ENCODE data around the gene KHDC1. TPM values are rescaled to one million over a fixed set of nuclear protein-coding genes. Genes with fewer than 3 reads are reported as not detected.
"Not testable (repeated sequence)": the region's sequence is repeated elsewhere in the genome, so short reads cannot be mapped to it uniquely, and the experiment has no call there.

Gene KHDC1
- total and polyA plus RNA-seq, 7 donors = 0.05 to 2.2 (median 0.57) TPM; not detected in 1

- Histone ChIP-seq H3K4me3 (peak overlapping the region; percentile 64), H3K4me1 (peaks cover 6% of the 10 kb centered on the region), H3K27ac (no peak overlapping the region), H3K27me3 (ENCODE audit: insufficient read depth in 3 of 3, low read length in 2 of 3) (peaks cover 0 to 36% (median 4%) of the 10 kb centered on the region in 3 donors), H3K9me3 (no peaks in the 10 kb centered on the region), H3K36me3 (ENCODE audit: insufficient read depth in 1 of 2, low read depth in 1 of 2) (no peaks in the 10 kb centered on the region)
- TF ChIP-seq, protein P1, sequence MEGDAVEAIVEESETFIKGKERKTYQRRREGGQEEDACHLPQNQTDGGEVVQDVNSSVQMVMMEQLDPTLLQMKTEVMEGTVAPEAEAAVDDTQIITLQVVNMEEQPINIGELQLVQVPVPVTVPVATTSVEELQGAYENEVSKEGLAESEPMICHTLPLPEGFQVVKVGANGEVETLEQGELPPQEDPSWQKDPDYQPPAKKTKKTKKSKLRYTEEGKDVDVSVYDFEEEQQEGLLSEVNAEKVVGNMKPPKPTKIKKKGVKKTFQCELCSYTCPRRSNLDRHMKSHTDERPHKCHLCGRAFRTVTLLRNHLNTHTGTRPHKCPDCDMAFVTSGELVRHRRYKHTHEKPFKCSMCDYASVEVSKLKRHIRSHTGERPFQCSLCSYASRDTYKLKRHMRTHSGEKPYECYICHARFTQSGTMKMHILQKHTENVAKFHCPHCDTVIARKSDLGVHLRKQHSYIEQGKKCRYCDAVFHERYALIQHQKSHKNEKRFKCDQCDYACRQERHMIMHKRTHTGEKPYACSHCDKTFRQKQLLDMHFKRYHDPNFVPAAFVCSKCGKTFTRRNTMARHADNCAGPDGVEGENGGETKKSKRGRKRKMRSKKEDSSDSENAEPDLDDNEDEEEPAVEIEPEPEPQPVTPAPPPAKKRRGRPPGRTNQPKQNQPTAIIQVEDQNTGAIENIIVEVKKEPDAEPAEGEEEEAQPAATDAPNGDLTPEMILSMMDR (IDR thresholded peaks at IDR 0.05) = no peak
- 84 to 87% (median 84%) methylated on average over 26 of the region's 26 CpGs for WGBS, 3 donors
- ATAC-seq (no peak), DNase-seq (no peak)
- intact Hi-C loops (cut with DNase I) = no loop called here
Measured at GRCh38 chr6:73308712-73309534, 45.9 kb upstream of the KHDC1 start.

- DNase-seq; H3K4me3 ChIP-seq; H3K4me1 ChIP-seq; H3K9me3 ChIP-seq; H3K36me3 ChIP-seq (ENCODE audit: insufficient read depth in 1 of 2, low read depth in 1 of 2); intact Hi-C loops (cut with DNase I); H3K27ac ChIP-seq; ATAC-seq: not testable (repeated sequence)
- peaks cover 0 to 31% (median 6%) of the 10 kb centered on the region in 3 donors for H3K27me3 ChIP-seq (ENCODE audit: insufficient read depth in 3 of 3, low read length in 2 of 3)
- WGBS, 3 donors = 72 to 76% (median 72%) methylated on average over 7 of the region's 7 CpGs
Measured at GRCh38 chr6:73303773-73304172, 40.8 kb upstream of the KHDC1 start.

DNA sequence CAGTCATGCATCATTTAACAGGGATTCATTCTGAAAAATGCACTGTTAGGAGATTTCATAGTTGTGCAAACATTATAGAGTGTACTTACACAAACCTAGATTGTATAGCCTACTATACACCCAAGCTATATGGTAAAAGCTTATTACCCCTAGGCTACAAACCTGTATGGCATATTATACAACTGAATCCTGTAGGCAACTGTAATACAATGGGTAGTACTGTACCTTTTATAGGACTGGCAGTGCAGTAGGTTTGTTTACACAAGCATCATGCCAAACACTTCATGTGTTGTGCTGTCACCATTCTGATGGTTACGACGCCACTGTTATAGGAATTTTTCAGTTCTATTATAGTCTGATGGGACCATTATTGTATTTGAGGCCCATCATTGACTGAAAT, 39.3 kb upstream of the KHDC1 start:
- TF ChIP-seq, protein P1 (IDR thresholded peaks at IDR 0.05) = no peak
- intact Hi-C loops (cut with DNase I) = no loop called here
- no peaks in the 10 kb centered on the region for H3K36me3 ChIP-seq (ENCODE audit: insufficient read depth in 1 of 2, low read depth in 1 of 2)
- H3K27ac ChIP-seq = no peak overlapping the region
- no peak overlapping the region for H3K4me3 ChIP-seq
- H3K27me3 ChIP-seq (ENCODE audit: insufficient read depth in 3 of 3, low read length in 2 of 3) = peaks cover 0 to 30% (median 6%) of the 10 kb centered on the region in 3 donors
- DNase-seq = no peak
- no peaks in the 10 kb centered on the region for H3K4me1 ChIP-seq
- no peak for ATAC-seq
- H3K9me3 ChIP-seq = no peaks in the 10 kb centered on the region
- 90 to 99% (median 95%) methylated on average over 2 of the region's 2 CpGs for WGBS, 3 donors

- Histone ChIP-seq H3K9me3 (no peaks in the 10 kb centered on the region), H3K4me1 (no peaks in the 10 kb centered on the region), H3K4me3 (peak overlapping the region; percentile 46), H3K27ac (no peak overlapping the region), H3K36me3 (ENCODE audit: insufficient read depth in 1 of 2, low read depth in 1 of 2) (no peaks in the 10 kb centered on the region), H3K27me3 (ENCODE audit: insufficient read depth in 3 of 3, low read length in 2 of 3) (peaks cover 0 to 23% (median 6%) of the 10 kb centered on the region in 3 donors)
- peak in 1 of 4 donors; percentile 27 for ATAC-seq
- no peak for DNase-seq
- TF ChIP-seq, protein P1 (IDR thresholded peaks at IDR 0.05) = no peak
- 29 to 36% (median 35%) methylated on average over 48 to 50 of the region's 50 CpGs for WGBS, 3 donors
- intact Hi-C loops (cut with DNase I) = no loop called here
Measured at GRCh38 chr6:73299151-73299971, 36.4 kb upstream of the KHDC1 start.

GRCh38 chr6:73293331-73293730, 30.3 kb upstream of the KHDC1 start:
- WGBS, 3 donors = 95 to 99% (median 97%) methylated on average over 3 of the region's 3 CpGs
- no peak overlapping the region for H3K4me3 ChIP-seq
- TF ChIP-seq, protein P1 (IDR thresholded peaks at IDR 0.05) = no peak
- no peaks in the 10 kb centered on the region for H3K9me3 ChIP-seq
- no peaks in the 10 kb centered on the region for H3K27me3 ChIP-seq (ENCODE audit: insufficient read depth in 3 of 3, low read length in 2 of 3)
- H3K27ac ChIP-seq = no peak overlapping the region
- ATAC-seq = no peak
- no peaks in the 10 kb centered on the region for H3K36me3 ChIP-seq (ENCODE audit: insufficient read depth in 1 of 2, low read depth in 1 of 2)
- H3K4me1 ChIP-seq = no peaks in the 10 kb centered on the region
- intact Hi-C loops (cut with DNase I) = no loop called here
- no peak for DNase-seq
